ENCODE results near the gene MFSD11.
"Not testable (repeated sequence)": the region's sequence is repeated elsewhere in the genome, so short reads cannot be mapped to it uniquely, and the experiment has no call there.

MFSD11 gene

DNA sequence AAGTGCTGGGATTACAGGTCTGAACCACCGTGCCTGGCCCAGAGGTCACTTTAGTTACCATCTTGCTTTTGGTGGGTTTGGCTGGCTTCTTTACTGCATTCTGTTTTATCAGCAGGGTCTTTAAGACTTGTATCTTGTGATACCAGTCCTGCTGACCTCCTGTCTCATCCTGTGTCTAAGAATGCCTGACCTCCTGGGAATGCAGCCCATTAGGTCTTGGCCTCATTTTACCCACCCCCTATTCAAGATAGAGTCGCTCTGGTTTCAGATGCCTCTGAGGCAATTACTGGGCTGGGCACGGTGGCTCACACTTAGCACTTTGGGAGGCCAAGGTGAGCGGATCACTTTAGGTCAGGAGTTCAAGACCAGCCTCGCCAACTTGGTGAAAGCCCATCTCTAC lies 63.8 kb downstream of the MFSD11 start:
- CTCF ChIA-PET: interaction anchor here (1.0 kb wide), 1 partner anchor 11 kb away, joined by 4 read pairs; no protein-coding TSS in a partner anchor
- no peak overlapping the region for H3K27ac Mint-ChIP-seq
- H3K36me3 Mint-ChIP-seq: no peaks in the 10 kb centered on the region
- no peaks in the 10 kb centered on the region for H3K9me3 Mint-ChIP-seq
- no peak overlapping the region for H3K4me3 Mint-ChIP-seq
- no peaks in the 10 kb centered on the region for H3K4me1 Mint-ChIP-seq
- no peak for DNase-seq
- peaks cover 9% of the 10 kb centered on the region for H3K27me3 Mint-ChIP-seq

GRCh38 chr17:76805319-76805718 lies 67.4 kb downstream of the MFSD11 start:
- Mint-ChIP-seq H3K27me3 (peaks cover 4% of the 10 kb centered on the region), H3K36me3 (no peaks in the 10 kb centered on the region), H3K9me3 (no peaks in the 10 kb centered on the region), H3K27ac (no peak overlapping the region), H3K4me3 (no peak overlapping the region), H3K4me1 (no peaks in the 10 kb centered on the region)
- no peak for DNase-seq
- CTCF ChIA-PET: no interaction called here

- CTCF ChIA-PET, H3K9me3 Mint-ChIP-seq: not testable (repeated sequence)
These were observed 68.2 kb downstream of the MFSD11 start for GRCh38 chr17:76806151-76806550.

DNA sequence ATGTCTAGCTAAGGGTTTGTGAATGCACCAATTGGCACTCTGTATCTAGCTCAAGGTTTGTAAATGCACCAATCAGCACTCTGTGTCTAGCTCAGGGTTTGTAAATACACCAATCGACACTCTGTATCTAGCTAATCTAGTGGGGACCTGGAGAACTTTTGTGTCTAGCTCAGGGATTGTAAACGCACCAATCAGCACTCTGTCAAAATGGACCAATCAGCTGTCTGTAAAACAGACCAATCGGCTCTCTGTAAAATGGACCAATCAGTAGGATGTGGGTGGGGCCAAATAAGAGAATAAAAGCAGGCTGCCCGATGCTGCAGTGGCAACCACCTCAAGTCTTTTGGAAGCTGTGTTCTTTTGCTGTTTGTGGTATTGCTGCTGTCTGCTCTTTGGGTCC lies 68.8 kb downstream of the MFSD11 start:
- not testable (repeated sequence) for H3K36me3 Mint-ChIP-seq, H3K9me3 Mint-ChIP-seq, H3K4me3 Mint-ChIP-seq, H3K27me3 Mint-ChIP-seq, H3K27ac Mint-ChIP-seq, H3K4me1 Mint-ChIP-seq, DNase-seq
- CTCF ChIA-PET: interaction anchor here (1.2 kb wide), 1 partner anchor 61 kb away, joined by 4 read pairs; no protein-coding TSS in a partner anchor

More at GRCh38 chr17:76806151-76806550, 68.2 kb downstream of the MFSD11 start:
- not testable (repeated sequence) for H3K4me1 Mint-ChIP-seq, DNase-seq, H3K27ac Mint-ChIP-seq, H3K36me3 Mint-ChIP-seq, H3K4me3 Mint-ChIP-seq, H3K27me3 Mint-ChIP-seq

- H3K4me1 Mint-ChIP-seq: no peaks in the 10 kb centered on the region
- H3K4me3 Mint-ChIP-seq: no peak overlapping the region
- CTCF ChIA-PET: no interaction called here
- peaks cover 14% of the 10 kb centered on the region for H3K27me3 Mint-ChIP-seq
- no peak for DNase-seq
- no peak overlapping the region for H3K27ac Mint-ChIP-seq
- H3K36me3 Mint-ChIP-seq: no peaks in the 10 kb centered on the region
- no peaks in the 10 kb centered on the region for H3K9me3 Mint-ChIP-seq
These were observed 70.4 kb downstream of the MFSD11 start for GRCh38 chr17:76808326-76808725.

DNA sequence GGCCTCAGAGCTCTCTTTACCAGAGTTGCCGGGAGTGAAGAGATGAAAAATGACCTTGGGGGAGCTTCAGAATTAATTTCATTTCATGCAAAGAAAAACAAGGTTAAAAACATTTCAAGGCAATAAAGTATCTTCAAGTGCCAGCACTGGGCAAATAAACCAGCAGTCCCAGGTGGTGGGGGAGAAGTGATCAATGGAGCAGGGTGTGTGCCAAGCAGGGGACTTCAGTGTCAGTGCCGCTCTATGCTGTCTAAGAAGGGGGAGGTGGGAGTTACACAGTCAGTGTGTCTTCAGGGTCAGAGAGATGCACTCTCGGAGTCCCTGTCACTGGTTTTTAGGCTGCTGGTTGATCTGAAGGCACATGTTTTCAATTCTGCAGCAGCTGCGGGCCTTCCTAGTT lies 73.0 kb downstream of the MFSD11 start:
- Mint-ChIP-seq H3K27ac (no peak overlapping the region), H3K36me3 (no peaks in the 10 kb centered on the region), H3K9me3 (no peaks in the 10 kb centered on the region), H3K4me1 (no peaks in the 10 kb centered on the region), H3K4me3 (no peak overlapping the region), H3K27me3 (peaks cover 20% of the 10 kb centered on the region)
- no peak for DNase-seq
- CTCF ChIA-PET: no interaction called here

DNA sequence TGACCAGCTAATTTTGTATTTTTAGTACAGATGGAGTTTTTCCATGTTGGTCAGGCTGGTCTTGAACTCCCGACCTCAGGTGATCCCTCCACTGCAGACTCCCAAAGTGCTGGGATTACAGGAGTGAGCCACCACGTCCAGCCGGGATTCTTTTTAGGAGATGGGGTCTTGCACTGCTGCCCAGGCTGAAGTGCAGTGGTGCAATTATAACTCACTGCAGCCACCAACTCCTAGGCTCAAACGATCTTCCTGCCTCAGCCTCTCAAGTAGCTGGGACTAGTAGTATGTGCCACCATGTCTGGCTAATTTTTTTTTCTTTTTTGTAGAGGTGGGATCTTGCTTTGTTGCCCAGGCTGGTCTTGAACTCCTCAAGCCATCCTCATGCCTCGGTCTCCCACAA lies 73.9 kb downstream of the MFSD11 start:
- no peaks in the 10 kb centered on the region for H3K36me3 Mint-ChIP-seq
- CTCF ChIA-PET: no interaction called here
- peaks cover 28% of the 10 kb centered on the region for H3K27me3 Mint-ChIP-seq
- no peak for DNase-seq
- H3K27ac Mint-ChIP-seq: no peak overlapping the region
- no peaks in the 10 kb centered on the region for H3K9me3 Mint-ChIP-seq
- no peak overlapping the region for H3K4me3 Mint-ChIP-seq
- peaks cover 6% of the 10 kb centered on the region for H3K4me1 Mint-ChIP-seq

GRCh38 chr17:76812263-76812662 lies 74.3 kb downstream of the MFSD11 start:
- no peak for DNase-seq
- Mint-ChIP-seq H3K27ac (no peak overlapping the region), H3K4me3 (no peak overlapping the region), H3K4me1 (peaks cover 8% of the 10 kb centered on the region), H3K27me3 (peaks cover 28% of the 10 kb centered on the region), H3K36me3 (no peaks in the 10 kb centered on the region), H3K9me3 (no peaks in the 10 kb centered on the region)
- CTCF ChIA-PET: no interaction called here

GRCh38 chr17:76812968-76813367 lies 75.0 kb downstream of the MFSD11 start:
- H3K27me3 Mint-ChIP-seq: peaks cover 28% of the 10 kb centered on the region
- no peak overlapping the region for H3K4me3 Mint-ChIP-seq
- H3K27ac Mint-ChIP-seq: no peak overlapping the region
- DNase-seq: no peak
- H3K9me3 Mint-ChIP-seq: no peaks in the 10 kb centered on the region
- CTCF ChIA-PET: no interaction called here
- no peaks in the 10 kb centered on the region for H3K36me3 Mint-ChIP-seq
- peaks cover 12% of the 10 kb centered on the region for H3K4me1 Mint-ChIP-seq

- H3K36me3 Mint-ChIP-seq, H3K9me3 Mint-ChIP-seq, DNase-seq, H3K27ac Mint-ChIP-seq, H3K4me3 Mint-ChIP-seq: not testable (repeated sequence)
- CTCF ChIA-PET: interaction anchor here (0.6 to 2.4 kb wide), 3 partner anchors 11 to 251 kb away, joined by 3 to 7 read pairs (median 3); no protein-coding TSS in a partner anchor
- Mint-ChIP-seq H3K27me3 (peaks cover 47% of the 10 kb centered on the region), H3K4me1 (peaks cover 13% of the 10 kb centered on the region)
These were observed 78.1 kb downstream of the MFSD11 start for GRCh38 chr17:76815907-76816589.

DNA sequence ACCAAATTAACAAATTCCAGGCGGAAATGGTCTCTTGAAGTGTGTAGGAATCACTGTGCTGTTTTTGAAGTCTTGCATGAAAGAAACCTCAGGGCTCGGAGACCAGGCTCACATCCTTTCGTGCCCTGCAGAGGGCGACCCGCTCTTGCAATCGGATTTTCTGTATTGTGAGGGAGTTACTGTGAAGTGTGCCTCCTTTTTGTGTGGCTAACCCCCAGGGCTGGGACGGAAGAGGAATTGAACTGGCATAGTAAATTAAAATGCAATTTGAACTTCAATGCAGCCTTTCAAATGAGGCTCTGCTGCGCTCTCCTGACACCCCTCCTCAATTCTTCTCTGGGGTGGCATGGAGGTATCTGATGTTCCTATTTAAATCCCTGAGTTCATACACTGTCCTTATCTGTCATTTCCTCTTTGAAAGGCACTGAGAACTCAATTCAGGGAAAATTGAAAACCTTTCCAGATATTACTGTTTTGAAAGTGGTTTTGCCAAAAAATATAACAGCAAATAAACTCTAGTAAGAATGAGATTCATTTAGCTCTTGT lies 78.7 kb downstream of the MFSD11 start:
- Mint-ChIP-seq H3K27ac (no peak overlapping the region), H3K9me3 (no peaks in the 10 kb centered on the region), H3K27me3 (peaks cover 47% of the 10 kb centered on the region), H3K4me1 (peaks cover 13% of the 10 kb centered on the region), H3K4me3 (no peak overlapping the region), H3K36me3 (no peaks in the 10 kb centered on the region)
- DNase-seq: peak; percentile 81
- CTCF ChIA-PET: interaction anchor here (0.6 to 2.4 kb wide), 4 partner anchors 10 to 250 kb away, joined by 3 to 7 read pairs (median 4); partner anchors contain the start of gene MGAT5B

DNA sequence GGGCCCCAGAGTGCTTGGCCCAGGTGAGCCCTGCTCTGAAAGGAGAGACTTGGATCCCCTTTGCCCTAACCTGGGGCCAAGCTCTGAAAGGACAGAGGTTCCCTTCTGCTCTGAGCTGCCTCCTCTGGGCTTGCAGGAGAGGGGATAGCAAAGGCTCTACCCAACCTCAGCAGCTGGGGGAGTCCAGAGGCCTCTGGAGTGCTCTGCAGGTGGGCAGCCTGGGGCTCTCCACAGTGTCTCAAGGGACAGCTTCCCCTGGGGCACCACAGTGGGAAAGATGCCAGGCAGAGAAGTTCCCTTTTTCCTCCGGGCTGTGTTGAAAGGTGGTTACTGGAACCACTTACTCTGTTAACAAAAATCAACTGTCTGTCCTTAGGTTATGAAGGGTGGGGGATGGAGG lies 82.1 kb downstream of the MFSD11 start:
- DNase-seq: no peak
- Mint-ChIP-seq H3K36me3 (no peaks in the 10 kb centered on the region), H3K4me1 (peaks cover 13% of the 10 kb centered on the region), H3K27ac (no peak overlapping the region), H3K27me3 (peaks cover 47% of the 10 kb centered on the region), H3K4me3 (no peak overlapping the region), H3K9me3 (no peaks in the 10 kb centered on the region)
- CTCF ChIA-PET: interaction anchor here (0.8 kb wide), 1 partner anchor 27 kb away, joined by 3 read pairs; no protein-coding TSS in a partner anchor

DNA sequence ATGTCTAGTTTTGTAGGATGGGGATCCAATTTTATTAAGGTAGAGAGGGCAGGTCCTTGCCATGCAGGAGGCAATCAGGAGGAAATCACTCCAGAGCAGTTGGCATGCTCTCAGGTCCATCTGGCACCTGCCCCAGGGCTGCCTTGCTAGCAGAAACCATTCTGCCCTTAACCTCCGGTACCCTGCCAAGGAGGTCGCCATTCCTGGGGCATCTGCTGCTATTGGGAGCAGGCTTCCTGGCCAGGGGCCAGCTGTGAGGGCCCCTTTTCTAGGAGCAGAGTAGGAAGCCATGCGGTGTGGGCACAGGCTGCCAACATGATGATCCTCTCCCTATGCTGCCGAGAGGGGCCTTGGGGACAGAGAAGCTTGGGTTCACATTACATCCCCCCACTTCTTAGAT lies 82.6 kb downstream of the MFSD11 start:
- no peak overlapping the region for H3K27ac Mint-ChIP-seq
- no peaks in the 10 kb centered on the region for H3K36me3 Mint-ChIP-seq
- CTCF ChIA-PET: interaction anchor here (1.1 kb wide), 1 partner anchor 47 kb away, joined by 3 read pairs; the partner anchor contains the start of gene MGAT5B
- H3K4me3 Mint-ChIP-seq: no peak overlapping the region
- H3K4me1 Mint-ChIP-seq: peaks cover 13% of the 10 kb centered on the region
- DNase-seq: no peak
- peaks cover 45% of the 10 kb centered on the region for H3K27me3 Mint-ChIP-seq
- no peaks in the 10 kb centered on the region for H3K9me3 Mint-ChIP-seq

DNA sequence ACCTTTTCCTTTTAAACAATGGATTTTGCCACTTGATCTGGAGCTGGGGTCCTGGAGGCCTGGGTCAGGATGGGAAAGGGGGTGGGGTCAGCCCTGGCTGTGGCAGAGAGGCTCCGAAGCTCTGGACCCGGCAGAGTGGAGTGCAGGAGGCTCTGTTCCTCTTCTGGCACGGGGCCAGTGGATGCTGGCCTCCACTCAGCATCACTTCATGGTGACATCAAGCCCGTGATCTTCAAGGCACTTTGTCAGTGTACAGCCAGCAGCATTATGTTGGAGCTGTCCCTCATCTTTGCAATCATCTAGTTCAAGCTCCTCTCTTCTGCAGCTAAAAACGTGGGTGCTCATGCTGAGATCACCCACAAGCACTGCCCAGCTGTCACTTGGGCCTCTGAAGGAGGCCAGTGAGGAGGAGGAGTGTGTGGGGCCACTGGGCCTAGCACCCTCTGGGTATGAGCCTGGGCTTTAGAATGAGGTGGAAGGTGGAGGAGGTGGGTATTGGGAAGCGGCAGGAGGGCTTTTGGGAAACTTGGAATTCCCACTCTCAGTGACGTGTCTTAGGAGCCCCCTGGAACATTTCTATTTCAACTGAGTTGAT lies 84.4 kb downstream of the MFSD11 start:
- Mint-ChIP-seq H3K27ac (no peak overlapping the region), H3K27me3 (peaks cover 39% of the 10 kb centered on the region), H3K9me3 (no peaks in the 10 kb centered on the region), H3K36me3 (no peaks in the 10 kb centered on the region), H3K4me3 (no peak overlapping the region), H3K4me1 (peaks cover 17% of the 10 kb centered on the region)
- no peak for DNase-seq
- CTCF ChIA-PET: no interaction called here

- Mint-ChIP-seq H3K9me3 (no peaks in the 10 kb centered on the region), H3K36me3 (no peaks in the 10 kb centered on the region), H3K4me1 (peaks cover 14% of the 10 kb centered on the region), H3K27ac (no peak overlapping the region), H3K27me3 (peaks cover 44% of the 10 kb centered on the region), H3K4me3 (no peak overlapping the region)
- no peak for DNase-seq
- CTCF ChIA-PET: no interaction called here
These were observed 86.2 kb downstream of the MFSD11 start for GRCh38 chr17:76824093-76824492.

All from activated naive CD4-positive, alpha-beta T cell treated with anti-CD3 and anti-CD28 coated beads, Interleukin-2, amount 10 ng/mL, durations not matched to agents 7 days and 5 days (primary cell).